HL-60/S4 treated with retinoic acid at 250 ng/mL for 4 days and 3 days (cell line): ENCODE results near the gene SIL1.

Experiments used
- in situ Hi-C: fragments of 300-500 bp; cut with MboI; formaldehyde crosslinking; loops from 2 replicates; pipeline ENCODE4 v1.7.0; 2022; ENCODE audit warnings: low sequenced_read_pairs

Gene SIL1

GRCh38 chr5:139146809-139147482 is 51.2 kb downstream of the SIL1 start:
- in situ Hi-C loops = no loop called here

- in situ Hi-C loops = no loop called here
These were observed 56.5 kb downstream of the SIL1 start for GRCh38 chr5:139141446-139142204.

DNA sequence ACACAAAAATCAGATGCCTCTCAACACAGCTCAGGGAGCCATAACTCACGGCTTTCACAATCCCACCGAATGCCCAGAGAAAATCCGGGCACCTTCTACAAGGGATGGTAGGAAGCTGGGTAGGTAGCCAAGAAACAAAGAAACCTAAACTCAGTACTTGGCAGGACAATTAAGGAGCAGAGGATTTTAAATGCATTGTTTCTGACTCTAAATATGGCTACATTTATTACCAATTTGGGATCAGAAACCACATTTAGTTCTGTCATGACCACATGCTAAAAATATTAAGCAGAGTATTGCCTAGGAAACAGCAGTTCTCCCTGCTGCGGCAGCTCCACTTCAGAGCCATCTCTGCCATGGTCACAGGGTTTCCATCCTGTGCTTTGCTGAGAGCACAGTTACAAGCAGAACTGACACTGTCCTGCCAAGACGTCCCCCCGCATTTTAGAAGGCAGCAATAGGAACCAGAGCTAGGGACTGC is 57.5 kb downstream of the SIL1 start:
- in situ Hi-C loops = no loop called here

DNA sequence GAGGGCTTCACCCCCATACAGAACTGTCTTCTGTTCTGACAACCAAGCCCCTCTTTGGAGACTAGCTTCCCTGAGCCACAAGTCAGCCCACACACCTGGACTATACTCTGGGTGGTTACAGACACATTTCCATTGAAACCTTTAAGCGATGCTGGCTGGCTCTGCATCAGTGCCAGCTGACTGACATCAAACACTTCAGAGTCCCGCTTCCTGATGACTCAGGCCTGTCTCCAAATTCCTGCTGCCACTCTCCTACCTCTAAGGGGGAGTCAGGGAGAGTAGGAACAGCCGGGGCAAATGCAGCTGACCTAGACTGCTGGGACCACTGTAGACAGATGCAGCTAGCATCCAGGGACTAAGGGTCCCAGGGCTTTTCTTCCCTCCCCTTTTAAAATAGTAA is 59.4 kb downstream of the SIL1 start:
- in situ Hi-C loops = no loop called here

DNA sequence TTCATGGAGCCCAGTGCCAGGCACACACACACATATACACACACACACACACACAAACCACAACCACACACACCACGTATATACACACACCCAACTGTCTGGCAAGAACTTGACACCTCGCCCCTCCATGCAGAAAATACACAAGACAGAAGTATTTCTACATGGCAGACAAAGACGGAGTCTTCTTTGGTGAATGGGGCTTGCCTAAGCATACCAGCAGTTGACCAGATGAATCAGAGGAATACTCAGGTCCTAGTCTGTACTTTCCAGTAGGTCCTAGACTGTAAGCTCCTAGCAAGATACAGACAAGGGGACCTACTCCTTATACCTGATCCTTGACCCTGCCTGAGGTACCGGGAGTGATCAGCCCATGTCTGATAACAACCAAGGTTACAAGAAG is 60.1 kb downstream of the SIL1 start:
- in situ Hi-C loops = no loop called here

GRCh38 chr5:139137697-139138096 is 60.5 kb downstream of the SIL1 start:
- in situ Hi-C loops = no loop called here

DNA sequence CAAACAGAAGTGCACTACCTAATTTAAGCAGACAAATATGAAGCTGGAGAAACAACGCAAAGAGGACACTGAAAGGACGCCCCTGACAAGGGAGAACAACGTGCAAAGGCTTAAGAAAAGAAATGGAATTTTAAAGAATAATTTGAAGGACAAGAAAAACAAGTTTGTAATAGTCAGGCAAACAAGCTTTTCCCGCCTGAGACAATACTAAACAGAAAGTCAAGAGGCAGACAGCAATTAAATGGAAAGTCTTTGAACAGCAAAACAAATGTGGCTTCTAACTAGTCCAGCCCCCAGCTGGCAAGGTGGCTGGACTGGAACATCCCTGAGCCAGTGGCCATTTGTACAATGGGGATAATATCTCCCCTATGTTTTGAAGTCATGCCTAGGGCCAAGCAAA is 63.3 kb downstream of the SIL1 start:
- in situ Hi-C loops = no loop called here

DNA sequence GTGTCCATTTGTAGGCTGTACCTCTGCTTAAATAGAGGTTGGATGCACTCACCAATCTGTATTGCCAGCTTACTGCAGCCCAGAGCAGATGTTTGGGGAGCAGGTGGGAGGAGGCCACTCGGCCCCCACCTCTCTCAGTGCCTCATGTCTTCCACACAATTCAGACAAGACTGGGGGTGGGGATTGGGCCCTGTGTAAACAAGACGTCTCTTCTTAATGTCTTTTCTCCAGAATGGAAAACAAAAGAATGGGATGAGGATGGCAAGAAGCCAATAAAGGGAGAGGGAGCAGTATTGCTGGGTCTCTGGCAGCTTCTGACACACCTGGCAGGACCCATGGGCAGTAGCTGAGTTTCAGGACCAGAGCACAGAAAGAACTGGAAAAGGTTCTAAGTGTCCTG is 64.9 kb downstream of the SIL1 start:
- in situ Hi-C loops = no loop called here

DNA sequence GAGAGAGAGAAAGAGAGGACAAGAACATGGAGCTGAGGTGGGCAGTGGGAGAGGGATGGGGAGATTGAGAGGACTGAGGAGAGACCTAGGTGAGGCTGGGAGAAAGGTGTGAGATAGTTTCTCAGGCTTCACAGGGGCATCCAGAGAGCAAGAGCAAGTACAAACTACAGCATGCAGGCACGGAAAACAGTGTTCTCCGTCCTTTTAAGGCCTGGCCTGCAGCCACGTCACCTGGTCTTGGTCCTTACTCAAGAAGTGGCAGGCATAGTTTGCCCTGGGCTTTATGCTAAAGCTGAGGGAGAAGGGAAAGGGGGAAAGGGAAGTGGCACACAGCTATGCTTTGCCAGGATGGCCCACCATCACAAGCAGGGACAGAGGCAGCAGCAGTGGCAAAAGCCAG is 65.7 kb downstream of the SIL1 start:
- in situ Hi-C loops = no loop called here

DNA sequence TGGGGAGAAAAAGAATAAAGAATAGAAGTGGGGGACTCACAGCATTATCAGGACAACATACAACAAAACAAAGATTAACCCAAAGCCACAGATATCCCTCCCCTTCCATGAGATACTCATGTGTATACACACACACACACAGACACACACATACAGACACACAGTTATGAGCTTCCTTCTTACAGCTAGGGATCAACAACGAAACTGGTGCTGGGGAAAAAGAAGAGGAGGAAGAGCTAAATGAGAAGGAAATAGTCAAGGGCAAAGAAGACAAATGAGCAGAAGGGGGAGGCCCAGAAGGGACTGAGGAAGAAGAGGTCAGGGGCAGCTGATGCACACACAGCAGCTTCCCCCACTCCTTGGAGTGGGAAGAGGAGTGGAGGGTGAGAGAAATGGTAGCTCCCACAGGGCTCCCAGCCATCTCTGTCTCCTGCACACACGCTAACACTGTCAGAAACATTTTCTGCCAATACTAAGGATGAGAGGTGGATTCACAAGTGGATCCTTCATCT is 66.2 kb downstream of the SIL1 start:
- in situ Hi-C loops = no loop called here

DNA sequence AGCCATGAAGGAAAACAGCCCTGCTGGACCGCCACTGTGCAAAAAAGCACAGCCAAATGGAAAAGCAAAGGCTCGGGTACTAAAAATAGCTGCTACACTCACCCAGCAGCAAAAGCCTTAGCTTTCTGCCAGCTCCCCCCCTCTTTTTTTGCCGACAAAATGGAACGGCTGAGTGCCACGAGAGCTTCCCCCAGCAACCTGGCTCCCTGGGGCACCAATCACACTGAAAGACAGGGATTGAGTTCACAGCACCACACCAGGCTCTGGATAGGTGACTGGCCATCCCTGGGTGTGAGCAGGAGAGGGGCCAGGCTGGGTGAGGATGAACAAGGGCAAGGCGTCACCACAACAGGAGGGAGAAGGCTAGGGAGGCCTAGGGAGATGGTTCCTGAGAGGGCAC is 66.7 kb downstream of the SIL1 start:
- in situ Hi-C loops = no loop called here

DNA sequence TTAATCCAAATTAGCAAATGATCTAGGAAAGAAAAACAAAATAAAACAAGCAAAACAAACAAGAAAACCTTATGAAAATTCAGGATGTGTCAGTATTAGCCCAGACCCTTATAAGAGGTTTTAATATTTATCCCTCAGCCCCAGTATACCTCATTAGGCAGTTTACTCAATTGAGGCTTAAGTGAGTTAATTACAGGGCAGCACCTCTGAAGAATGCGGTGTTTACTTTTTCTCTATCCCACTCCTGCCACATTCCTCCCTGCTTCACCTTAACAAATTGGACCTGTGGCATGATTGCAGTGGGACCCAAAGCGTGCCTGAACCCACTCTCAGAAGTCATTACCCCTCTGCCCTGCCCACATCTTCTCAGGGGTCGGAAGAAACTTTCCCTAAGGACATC is 67.1 kb downstream of the SIL1 start:
- in situ Hi-C loops = no loop called here

DNA sequence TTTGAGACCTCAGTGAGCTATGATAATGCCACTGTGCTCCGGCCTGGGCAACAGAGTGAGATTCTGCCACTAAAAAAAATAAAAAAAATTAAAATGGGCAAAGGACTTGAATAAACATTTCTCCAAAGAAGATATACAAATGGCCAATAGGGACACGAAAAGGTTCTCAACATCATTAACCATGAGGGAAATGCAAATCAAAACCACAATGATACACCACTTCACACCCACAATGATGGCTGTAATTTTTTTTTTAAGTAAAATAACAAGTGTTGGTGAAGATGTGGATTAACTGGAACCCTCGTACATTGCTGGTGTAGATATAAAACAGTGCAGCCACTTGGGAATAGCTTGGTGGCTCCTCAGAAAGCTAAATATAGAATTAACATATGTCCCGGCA is 68.0 kb downstream of the SIL1 start:
- in situ Hi-C loops = no loop called here

DNA sequence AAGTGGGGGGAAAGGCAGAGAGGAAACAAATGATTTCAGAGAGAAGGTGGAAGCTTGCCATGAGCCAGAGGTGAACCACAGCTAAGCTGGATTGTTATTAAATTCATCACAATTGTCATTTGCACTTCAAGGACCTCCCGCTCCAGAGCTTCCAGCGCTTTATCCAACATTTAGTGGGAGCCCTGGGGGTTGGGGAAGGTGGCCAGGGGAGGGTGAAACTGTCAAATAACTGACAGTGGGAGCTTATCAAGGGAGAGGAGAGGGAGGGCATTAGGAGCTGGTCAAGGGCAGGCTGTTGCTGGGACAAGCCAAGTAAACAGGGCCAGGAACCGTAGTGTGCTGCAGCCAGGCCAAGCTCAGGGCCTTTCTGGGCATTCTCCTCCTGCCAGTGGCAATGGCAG is 71.5 kb downstream of the SIL1 start:
- in situ Hi-C loops = no loop called here

DNA sequence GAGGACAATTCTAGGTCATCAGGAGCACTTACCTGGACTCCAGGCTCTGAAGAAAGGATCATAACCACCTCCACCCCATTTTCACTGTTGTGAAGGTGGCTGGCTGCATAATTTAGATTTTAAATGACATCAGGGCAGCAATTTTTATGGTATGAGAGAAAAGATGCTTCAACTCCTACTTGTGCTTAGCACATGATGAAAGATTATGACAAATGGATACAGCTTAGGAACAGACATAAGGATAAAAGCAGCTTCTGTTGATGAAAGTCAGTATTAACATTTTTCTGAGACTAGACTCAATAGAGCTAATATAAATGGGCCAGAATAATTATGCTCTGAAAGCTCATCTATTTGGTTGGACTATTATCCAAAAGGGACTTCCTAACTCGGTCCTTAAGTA is 72.2 kb downstream of the SIL1 start:
- in situ Hi-C loops = no loop called here

GRCh38 chr5:139124774-139125520 is 73.2 kb downstream of the SIL1 start:
- in situ Hi-C loops = no loop called here

GRCh38 chr5:139121120-139121519 is 77.0 kb downstream of the SIL1 start:
- in situ Hi-C loops = no loop called here

DNA sequence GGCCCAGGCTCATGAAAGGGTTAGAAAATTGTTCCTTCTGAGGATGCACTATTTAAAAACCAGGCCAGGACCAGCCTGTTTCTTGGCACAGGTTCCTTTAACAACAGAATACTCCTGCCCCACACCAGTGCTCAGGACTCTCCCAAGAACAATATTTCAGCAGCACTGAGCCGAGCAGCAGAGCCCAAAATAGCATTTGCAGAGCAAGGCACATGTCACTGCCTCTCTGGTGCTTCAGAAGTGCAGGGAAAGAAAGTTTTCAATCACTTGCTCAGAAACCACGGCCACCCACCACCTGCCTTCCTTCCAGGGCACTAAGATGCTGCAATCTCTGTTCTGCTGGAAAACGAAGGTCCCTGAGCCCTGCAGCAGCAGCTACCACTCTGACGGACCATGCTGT is 77.6 kb downstream of the SIL1 start:
- in situ Hi-C loops = no loop called here

GRCh38 chr5:139118804-139119203 is 79.4 kb downstream of the SIL1 start:
- in situ Hi-C loops = no loop called here

DNA sequence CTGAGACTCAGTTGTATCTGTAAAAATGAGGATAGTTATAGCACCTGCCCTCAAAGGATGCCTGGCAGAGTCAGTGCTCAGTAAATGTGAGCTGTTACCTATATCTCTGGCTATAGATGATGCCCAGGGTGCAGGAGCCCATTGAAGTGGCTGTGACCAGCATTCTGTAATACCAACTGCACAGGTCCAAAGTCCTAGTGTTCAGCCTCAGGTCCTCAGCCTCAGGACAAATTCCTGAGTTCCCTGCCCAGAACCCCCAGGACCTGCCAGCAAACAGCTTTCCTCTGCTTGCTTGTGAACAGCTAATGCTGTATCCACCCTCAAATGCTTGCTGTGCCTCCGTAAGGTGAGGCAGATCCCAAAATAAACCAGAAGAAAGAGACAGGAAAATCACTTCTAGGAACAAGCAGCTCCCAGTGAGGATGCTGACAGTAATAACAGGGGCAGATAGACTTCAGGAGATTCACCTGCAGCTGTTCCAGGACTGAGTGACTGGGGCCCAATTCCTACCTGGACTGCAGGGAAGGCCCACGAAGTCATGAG is 80.8 kb downstream of the SIL1 start:
- in situ Hi-C loops = no loop called here

DNA sequence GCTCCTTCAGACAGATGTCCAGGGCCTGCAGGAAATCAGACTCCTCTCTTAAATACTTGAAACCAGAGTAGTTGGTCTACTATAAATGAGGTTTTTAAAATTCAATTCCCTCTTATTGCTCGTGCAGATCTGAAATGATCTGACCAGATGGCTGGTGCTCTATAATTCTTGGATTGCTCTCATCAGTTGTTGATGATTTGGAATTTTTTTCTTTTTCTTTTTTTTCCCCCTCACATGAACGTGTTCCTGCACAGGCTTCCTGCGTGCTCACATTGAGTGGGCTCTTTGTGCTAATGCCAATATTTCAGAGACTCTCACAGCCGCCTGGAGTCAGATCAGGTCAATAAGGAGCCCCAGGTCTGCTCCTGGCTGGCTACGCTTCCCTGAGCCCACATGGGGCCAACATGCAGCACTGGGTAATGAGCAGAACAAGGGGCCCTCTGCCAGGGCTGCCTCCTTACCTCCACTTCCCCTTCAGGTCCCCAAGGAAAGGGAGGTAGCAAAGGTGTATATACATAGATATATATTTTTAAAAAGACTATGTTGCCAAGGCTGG is 82.0 kb downstream of the SIL1 start:
- in situ Hi-C loops = no loop called here
